NCI-H2227 (cell line): ENCODE results near the gene SPDYC.
A peak's percentile ranks its signal among the peaks of the same experiment; 100 is the strongest.

ENCODE experiments used
- DNase-seq: peaks from one replicate; lab custom pipeline; 2025; ENCODE audit not compliant: unreplicated experiment; lab: John Stamatoyannopoulos, UW

SPDYC gene, protein sequence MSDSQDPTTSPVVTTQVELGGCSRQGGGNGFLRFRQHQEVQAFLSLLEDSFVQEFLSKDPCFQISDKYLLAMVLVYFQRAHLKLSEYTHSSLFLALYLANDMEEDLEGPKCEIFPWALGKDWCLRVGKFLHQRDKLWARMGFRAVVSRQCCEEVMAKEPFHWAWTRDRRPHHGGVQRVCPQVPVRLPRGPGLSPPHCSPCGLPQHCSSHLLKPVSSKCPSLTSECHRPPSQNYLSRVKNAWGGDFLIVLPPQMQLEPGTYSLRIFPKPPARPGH

DNA sequence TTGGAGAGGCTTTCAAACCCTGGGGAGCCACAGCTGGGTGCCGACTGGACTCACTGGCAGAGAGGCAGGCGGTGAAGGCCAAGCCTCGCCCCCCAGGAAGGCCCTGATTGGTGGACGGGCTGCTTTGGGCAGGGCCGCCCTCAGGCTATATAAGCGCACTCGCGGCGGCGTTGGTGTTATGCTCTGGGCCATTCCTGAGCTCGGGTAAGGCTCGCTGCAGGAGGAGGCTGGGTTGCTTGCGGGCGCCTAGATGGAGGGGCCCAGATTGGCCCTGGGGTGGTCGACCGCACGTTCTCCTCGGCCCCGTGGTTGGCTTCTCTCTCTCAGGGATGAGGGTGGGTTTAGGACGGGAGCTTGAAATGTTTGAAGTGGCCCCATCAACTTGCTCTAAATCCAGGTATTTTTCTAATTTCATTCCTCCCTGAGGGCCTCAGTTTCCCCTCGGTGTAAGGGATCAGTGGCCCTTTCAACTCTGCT is at the start of gene SPDYC:
Gene SPDYC (plus strand): TSS at position 176 of the 477 bp plus-strand sequence. CDS start 1,125 bp downstream, outside the sequence.
- DNase-seq: no peak

GRCh38 chr11:65120831-65121230 is 49.2 kb upstream of the SPDYC start:
- no peak for DNase-seq

GRCh38 chr11:65121447-65121864 is 48.6 kb upstream of the SPDYC start:
- no peak for DNase-seq

DNA sequence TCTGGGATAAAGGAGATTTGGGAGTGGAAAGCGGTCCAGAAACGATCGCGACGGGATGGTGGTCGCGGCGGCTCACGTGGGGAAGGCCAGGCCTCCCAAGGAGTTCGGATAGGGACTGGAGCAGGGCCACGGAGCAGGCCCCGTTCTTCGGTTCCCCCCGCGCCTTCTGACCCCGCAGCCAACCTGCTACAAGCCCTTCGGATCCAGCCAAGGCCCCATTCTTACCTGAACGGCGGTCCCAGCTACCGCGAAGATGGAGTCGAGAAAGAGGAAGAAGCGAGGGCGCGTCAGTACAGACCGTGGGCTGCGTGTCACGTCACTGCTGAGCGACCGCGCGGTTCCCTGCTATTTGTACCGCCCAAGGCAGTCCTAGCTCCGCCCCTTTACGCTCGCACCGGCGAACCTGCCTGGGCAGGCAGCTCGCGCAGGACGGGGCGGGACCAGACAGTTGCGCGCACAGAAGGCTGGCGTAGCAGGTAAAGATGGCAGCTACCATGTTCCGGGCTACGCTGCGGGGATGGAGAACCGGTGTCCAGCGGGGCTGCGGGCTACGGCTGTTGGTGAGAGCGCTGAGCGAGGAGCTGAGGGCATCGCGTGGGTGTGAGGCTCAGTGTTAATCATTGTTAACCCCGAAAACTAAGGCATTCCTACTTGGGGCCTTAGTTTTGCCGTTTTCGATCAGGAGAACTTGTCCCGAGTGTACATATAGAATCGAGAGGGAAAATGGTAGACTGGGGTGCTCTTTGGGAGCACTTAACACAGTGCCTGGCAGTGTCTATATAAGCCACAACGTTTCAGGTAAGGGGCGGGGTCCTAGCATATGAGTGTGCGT is 48.0 kb upstream of the SPDYC start, which contains the start of the genes FAU and MRPL49:
Gene FAU (minus strand): TSS at position 270 of the 832 bp plus-strand sequence. CDS start 321 bp downstream, outside the sequence.
Gene MRPL49 (plus strand): TSS at position 457 of the 832 bp plus-strand sequence. CDS start 26 bp downstream, at position 483.
- peak; percentile 99 for DNase-seq

DNA sequence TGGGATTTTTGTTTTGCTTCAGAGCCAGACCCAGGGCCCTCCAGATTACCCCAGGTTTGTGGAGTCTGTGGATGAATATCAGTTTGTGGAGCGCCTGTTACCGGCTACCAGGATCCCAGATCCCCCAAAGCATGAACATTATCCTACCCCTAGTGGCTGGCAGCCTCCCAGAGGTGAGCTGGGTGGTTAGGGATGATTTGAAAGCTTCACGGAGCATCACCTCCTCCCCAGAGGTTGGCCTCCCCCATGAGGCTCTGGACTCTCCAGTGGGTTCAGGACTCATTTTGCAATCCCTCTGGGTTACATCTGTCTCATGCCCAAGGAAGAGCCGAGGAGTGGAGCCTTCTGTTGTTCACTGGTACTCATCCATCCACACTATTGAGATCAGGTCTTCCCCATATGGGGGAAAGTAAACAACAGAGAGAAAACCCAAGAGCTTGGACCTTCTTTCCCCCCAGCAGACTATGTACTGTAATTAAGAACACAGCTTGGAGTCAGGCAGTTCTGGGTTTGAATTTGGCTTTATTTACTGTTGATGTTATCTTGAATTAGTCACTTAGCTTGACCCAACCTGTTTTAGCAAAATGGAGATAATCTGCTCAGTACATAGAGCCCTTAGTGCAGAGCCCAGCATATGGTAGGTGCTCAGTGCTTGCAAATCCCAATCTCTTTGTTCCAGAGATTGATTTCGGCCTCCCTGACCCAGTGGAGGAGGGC is 45.4 kb upstream of the SPDYC start:
- DNase-seq: no peak

GRCh38 chr11:65125197-65126056 is 44.6 kb upstream of the SPDYC start:
- DNase-seq: no peak

- no peak for DNase-seq
Observed at GRCh38 chr11:65126624-65127274, 43.3 kb upstream of the SPDYC start.

DNA sequence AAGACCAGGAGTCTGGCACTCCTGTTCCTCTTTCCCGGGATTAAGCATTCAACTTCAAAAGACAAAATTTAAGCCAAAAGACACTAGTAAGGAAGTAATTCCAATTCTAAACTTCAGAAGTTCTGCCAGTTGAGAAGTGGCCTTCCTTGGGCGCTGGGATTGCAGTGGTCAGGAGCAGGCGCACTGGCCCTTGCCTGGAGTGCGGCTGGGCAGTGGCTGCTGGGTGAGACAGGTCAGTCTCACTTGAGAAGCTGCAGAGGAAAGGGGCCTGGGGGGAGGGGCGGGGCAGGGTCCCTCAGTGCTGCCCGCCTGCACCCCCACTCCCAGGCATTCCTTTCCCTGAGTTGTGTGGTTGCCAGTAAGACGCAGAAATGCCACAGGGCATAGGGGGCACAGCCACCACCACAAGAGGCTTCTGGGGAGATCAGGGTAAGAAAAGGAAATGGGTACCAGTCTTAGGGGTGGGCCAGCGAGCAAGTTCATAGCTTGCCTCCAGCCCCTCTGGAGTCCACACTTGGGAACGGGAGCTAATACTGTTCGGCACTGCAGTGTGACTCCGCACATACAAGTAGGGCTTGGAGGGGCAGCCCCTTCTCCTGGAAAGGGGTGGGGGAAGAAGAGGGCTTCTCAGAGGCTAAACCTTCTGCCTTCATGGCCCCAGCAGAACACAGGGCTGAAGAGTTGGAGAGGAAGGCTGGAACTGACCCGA is 42.4 kb upstream of the SPDYC start:
- DNase-seq: no peak

DNA sequence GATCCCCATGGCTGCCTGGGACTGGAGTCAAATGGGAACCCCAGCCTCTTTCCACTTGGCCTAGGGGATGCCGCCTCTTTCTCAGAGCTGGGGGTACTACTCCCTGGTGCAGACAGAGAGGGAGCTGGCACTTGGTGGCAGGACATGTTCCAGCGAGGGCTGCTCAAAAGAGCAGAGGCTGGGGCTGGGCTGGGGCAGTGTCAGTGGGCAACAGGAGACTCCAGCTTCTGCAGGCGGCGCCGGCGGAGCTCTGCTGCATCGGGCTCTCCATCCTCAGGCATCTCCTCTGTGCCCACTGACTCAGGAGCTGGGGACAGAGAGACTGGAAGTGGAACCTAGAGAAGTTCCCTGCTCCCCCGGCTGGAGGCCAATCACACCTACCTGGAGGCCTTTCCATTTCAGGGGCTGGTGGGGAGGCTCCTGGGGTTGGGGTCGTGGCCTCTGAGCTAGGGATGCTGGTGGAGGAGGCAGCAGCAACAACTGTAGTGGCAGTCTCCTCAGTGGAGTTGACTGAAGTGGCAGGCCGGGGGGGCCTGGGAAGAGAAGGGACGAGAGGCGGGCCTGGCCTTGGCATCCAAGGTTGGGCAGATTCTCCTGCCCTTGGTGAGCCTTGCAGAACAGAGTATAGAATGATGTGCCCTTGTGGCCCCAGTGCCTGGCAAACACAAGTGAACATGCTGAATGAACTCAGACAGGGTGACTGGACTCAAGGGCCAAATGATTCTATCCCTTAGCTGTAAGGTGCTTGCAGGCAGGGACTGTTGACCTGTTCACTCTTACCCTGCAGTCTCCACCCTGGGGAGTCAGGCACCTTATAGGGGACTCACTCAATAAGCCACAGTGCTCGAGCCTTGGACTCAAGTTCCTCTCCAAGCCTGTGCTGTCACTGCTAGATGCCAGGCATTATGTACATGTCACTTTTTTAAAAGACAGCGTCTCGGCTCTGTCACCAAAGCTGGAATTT is 41.6 kb upstream of the SPDYC start:
- DNase-seq: no peak

DNA sequence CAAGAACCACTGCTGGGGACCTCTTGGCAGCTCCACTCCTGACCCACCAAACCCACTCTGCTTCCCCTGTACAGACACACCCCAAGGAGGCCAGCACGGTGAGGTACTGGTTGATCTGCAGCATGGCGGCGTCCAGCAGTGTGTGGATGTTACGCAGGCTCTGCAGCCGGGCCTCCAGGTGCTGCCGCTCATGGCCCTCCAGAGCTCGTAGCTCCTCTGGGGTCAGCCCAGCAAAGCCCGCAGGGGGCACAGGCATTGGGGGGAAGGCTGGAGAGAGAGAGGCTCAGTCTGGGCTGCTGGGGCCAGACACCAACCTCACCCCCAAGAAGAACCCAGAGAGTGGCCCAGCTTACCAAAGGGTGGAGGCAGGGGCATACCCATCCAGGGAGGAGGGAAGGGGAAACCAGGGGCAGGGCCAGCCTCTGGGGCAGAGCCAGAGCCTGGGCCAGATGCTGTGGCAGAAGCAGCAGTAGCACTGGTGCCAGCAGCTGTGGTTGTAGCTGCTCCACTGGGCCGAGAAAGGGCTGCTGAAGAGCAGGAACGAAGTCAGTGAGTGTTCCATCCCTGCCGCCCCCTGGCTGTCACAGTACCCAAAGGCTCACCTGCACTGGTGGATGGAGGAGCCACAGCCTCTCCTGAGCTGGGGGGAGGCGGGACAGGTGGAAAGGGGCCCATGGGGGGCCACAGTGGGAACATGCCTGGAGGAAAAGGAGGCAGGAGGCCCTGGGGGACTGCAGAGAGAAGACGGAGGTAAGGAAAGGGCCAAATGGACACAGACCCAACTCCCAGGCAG is 40.2 kb upstream of the SPDYC start:
- DNase-seq: no peak

GRCh38 chr11:65130631-65131416 is 39.2 kb upstream of the SPDYC start:
- DNase-seq: no peak

DNA sequence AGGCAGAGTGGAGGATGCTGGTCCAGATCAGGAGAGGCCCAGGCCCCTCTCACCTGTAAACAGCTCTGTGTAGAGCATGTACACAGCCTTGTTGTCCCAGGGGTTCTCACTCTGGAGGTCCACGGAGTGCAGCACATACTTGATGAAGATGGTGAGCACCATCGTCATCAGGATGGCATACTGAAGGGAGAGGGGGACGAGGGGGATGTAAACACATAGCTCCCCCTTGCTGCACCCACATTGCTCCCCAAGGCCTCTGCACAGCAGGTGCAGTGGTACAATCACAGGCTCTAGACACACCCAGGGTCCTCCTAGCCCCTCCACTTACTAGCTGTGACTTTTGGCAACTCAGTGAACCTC is 38.6 kb upstream of the SPDYC start:
- no peak for DNase-seq

- DNase-seq: no peak
Observed at GRCh38 chr11:65131895-65132237, 38.2 kb upstream of the SPDYC start.

DNA sequence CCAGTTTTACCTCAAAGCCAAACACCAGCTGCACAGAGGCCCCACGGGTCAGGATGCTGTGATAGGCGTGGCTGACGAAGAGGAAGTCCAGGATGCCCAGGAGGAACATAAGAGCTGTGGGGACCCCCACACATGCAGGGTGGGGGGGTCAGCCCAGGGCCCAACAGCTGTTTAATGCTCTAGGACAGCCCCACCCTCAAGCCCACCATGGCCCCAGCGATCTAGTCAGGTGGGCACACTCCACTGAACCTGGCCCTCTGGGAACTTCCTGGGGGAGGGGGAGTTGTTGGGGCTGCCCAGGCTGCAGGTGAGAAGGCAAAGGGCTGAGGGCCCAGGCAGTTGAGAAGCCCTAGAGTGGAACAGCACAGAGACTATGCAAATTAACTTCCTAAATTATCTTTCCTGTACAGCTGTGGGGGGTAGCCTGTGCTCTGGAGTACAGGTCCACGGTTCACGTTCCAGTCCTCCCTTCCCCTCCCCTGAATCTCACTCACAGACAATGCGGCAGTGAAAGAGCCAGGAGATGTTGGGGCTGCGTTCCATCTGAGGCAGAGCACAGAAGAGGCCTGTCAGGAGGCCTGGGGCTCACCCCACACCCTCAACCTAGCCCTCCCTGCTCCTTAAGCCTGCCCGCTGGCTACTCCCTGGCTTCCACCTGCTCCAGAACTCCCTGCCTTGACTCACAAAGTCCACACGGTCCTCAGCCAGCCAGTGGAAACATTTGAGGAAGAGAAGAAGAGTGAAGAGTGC is 37.6 kb upstream of the SPDYC start:
- DNase-seq: no peak

GRCh38 chr11:65132988-65133700 is 36.9 kb upstream of the SPDYC start:
- DNase-seq: peak; percentile 28
